Esophagus muscularis mucosa (tissue), 4 donors: Measurements from ENCODE around the gene CIAO2A. TPM values are rescaled to one million over a fixed set of nuclear protein-coding genes. Genes with fewer than 3 reads are reported as not detected.

Experiments
- DNase-seq: peaks from one replicate; pipeline ENCODE4 v3.0.0-alpha.2; 2017; ENCODE audit errors: extremely low spot score
- H3K27ac ChIP-seq, 4 donors: fragments of 200-600 bp; sonication (generic); replicated peaks in 1 of 4; 1 replicate in 3 of 4; 2 replicates in 1 of 4; pipeline ENCODE4 v1.5.1; 2016 to 2019; ENCODE audit warnings: mild to moderate bottlenecking in 1 of 4
- H3K27me3 ChIP-seq, 4 donors: fragments of 200-600 bp; sonication (generic); one replicate each; pipeline versions ENCODE4 v1.5.1 to v1.6.0; 2016 to 2019
- H3K36me3 ChIP-seq, 4 donors: fragments of 200-600 bp; sonication (generic); one replicate each; pipeline ENCODE4 v1.5.1; 2016 to 2019
- H3K4me1 ChIP-seq, 4 donors: fragments of 200-600 bp; sonication (generic); one replicate each; pipeline ENCODE4 v1.5.1; 2016 to 2019
- H3K4me3 ChIP-seq, 4 donors: fragments of 200-600 bp; sonication (generic); 1 replicate in 2 of 4; 2 replicates in 2 of 4; pipeline ENCODE4 v1.5.1; 2016 to 2019; ENCODE audit warnings: mild to moderate bottlenecking in 4 of 4, moderate library complexity in 1 of 4
- H3K9me3 ChIP-seq, 4 donors: fragments of 200-600 bp; sonication (generic); 1 replicate in 3 of 4; 2 replicates in 1 of 4; pipeline ENCODE4 v1.5.1; 2016 to 2019
- CTCF ChIP-seq, 3 experiments: fragments of 200-600 bp in 2 of 3; fragments of 450-650 bp in 1 of 3; sonication (generic) in 2 of 3; IDR thresholded peaks; one replicate each; pipeline ENCODE4 v1.5.1; 2017 to 2019; ENCODE audit warnings: antibody characterized with exemption in 3 of 3, mild to moderate bottlenecking in 2 of 3, moderate library complexity in 1 of 3
- EP300 ChIP-seq: sonication (generic); formaldehyde crosslinking; IDR thresholded peaks from one replicate; pipeline ENCODE4 v1.6.1; 2017; ENCODE audit warnings: antibody characterized with exemption
- POLR2A ChIP-seq: fragments of 450-650 bp; IDR thresholded peaks from one replicate; pipeline ENCODE4 v1.6.1; 2017; ENCODE audit warnings: antibody characterized with exemption, moderate library complexity, mild to moderate bottlenecking, low read depth
- POLR2AphosphoS5 ChIP-seq, 2 donors: sonication (generic); formaldehyde crosslinking; IDR thresholded peaks; one replicate each; pipeline ENCODE4 v1.6.1; 2017; ENCODE audit warnings: antibody characterized with exemption in 2 of 2
- WGBS: methylation state at CpG from one replicate; pipeline ENCODE4 v1.1.5; 2018; 5-methylcytosine and 5-hydroxymethylcytosine counted together
- intact Hi-C: fragments of 100-400 bp; cut with DNase I; formaldehyde crosslinking; loops from one replicate; pipeline ENCODE4 v1.15.1; 2023
- total RNA-seq, 4 donors: library from RNA; depleted of rRNA; stranded (reverse); fragments of >200 nt; gene quantifications; one replicate each; pipeline versions ENCODE4 v1.1.0 to v1.2.1, GENCODE V29; 2016

CIAO2A gene
- total RNA-seq, 4 donors from 2014 or later = 15.3 to 24.4 (median 20.4) TPM

GRCh38 chr15:64095795-64096667 lies 2.4 kb upstream of the CIAO2A start, which contains the start of gene SNX1:
Gene SNX1, plus strand, starts transcription at chr15:64095982. Its CDS starts 32 bp downstream, at chr15:64096014.
- Histone ChIP-seq H3K27ac (peak within 1 kb of the TSS; percentile 86 to 94 (median 90)), H3K27me3 (no peaks in the 10 kb centered on the region), H3K4me3 (peak within 1 kb of the TSS; percentile 73 to 99 (median 87)), H3K4me1 (peaks cover 62 to 84% (median 82%) of the 10 kb centered on the region in 4 donors), H3K9me3 (no peaks in the 10 kb centered on the region), H3K36me3 (no peaks in the 10 kb centered on the region)
- under 1% methylated on average over 58 of the region's 70 CpGs for WGBS
- peak; percentile 99 for DNase-seq
- TF ChIP-seq POLR2A = peak; percentile 94
- peak; percentile 99 to 100 for TF ChIP-seq POLR2AphosphoS5 (IDR thresholded peaks at IDR 0.05)
- TF ChIP-seq EP300 = no peak
- peak in 2 of 3 experiments; percentile 16 to 19 for TF ChIP-seq CTCF (IDR thresholded peaks at IDR 0.05)
- intact Hi-C loops = no loop called here

GRCh38 chr15:64095431-64095794 lies 1.8 kb upstream of the CIAO2A start:
- Histone ChIP-seq H3K9me3 (no peaks in the 10 kb centered on the region), H3K27me3 (no peaks in the 10 kb centered on the region), H3K4me1 (peaks cover 68 to 82% (median 78%) of the 10 kb centered on the region in 4 donors), H3K27ac (peak overlapping the region; percentile 86 to 94 (median 90)), H3K4me3 (peak overlapping the region; percentile 73 to 99 (median 87)), H3K36me3 (no peaks in the 10 kb centered on the region)
- TF ChIP-seq POLR2AphosphoS5 (IDR thresholded peaks at IDR 0.05) (no peak), POLR2A (no peak), CTCF (IDR thresholded peaks at IDR 0.05) (no peak), EP300 (no peak)
- 42% methylated on average over 4 of the region's 4 CpGs for WGBS
- intact Hi-C loops = no loop called here
- DNase-seq = no peak

GRCh38 chr15:64092864-64093626 lies 593 bp downstream of the CIAO2A start:
- intact Hi-C loops = no loop called here
- Histone ChIP-seq H3K27me3 (no peaks in the 10 kb centered on the region), H3K36me3 (peaks cover 0 to 6% (median 6%) of the 10 kb centered on the region in 4 donors), H3K4me3 (peak overlapping the region; percentile 70 to 79 (median 74)), H3K27ac (peak overlapping the region; percentile 86 to 94 (median 90)), H3K9me3 (no peaks in the 10 kb centered on the region), H3K4me1 (peaks cover 54 to 60% (median 57%) of the 10 kb centered on the region in 4 donors)
- DNase-seq = no peak
- TF ChIP-seq EP300 (no peak), POLR2AphosphoS5 (IDR thresholded peaks at IDR 0.05) (no peak), POLR2A (no peak), CTCF (IDR thresholded peaks at IDR 0.05) (no peak)
- 9% methylated on average over 17 of the region's 22 CpGs for WGBS

- peak overlapping the region in 2 of 4 donors; percentile 86 to 89 for H3K27ac ChIP-seq
- no peaks in the 10 kb centered on the region for H3K9me3 ChIP-seq
- no peaks in the 10 kb centered on the region for H3K27me3 ChIP-seq
- intact Hi-C loops = no loop called here
- peaks cover 0 to 14% (median 13%) of the 10 kb centered on the region in 4 donors for H3K36me3 ChIP-seq
- H3K4me1 ChIP-seq = peaks cover 46 to 52% (median 49%) of the 10 kb centered on the region in 4 donors
- DNase-seq = no peak
- peak overlapping the region; percentile 70 to 79 (median 74) for H3K4me3 ChIP-seq
- no peak for TF ChIP-seq EP300
- TF ChIP-seq POLR2A = no peak
- TF ChIP-seq CTCF (IDR thresholded peaks at IDR 0.05) = no peak
- TF ChIP-seq POLR2AphosphoS5 (IDR thresholded peaks at IDR 0.05) = no peak
Observed at GRCh38 chr15:64092075-64092820, 1.4 kb downstream of the CIAO2A start.
